K562 (cell line): Measurements from ENCODE around the gene TRANK1. TPM values are rescaled to one million over a fixed set of nuclear protein-coding genes. Genes with fewer than 3 reads are reported as not detected.
A peak's percentile ranks its signal among the peaks of the same experiment; 100 is the strongest.

ENCODE experiments used
- BACH1 ChIP-seq: fragments of 200-800 bp; sonication (Bioruptor generic); IDR thresholded peaks from 2 replicates; pipeline ENCODE4 v1.6.1; 2016; ENCODE audit warnings: missing genetic modification characterization, missing compliant biosample characterization
- KDM1A ChIP-seq, 2 experiments: fragments of 450-650 bp; IDR thresholded peaks; 2 replicates each; pipeline ENCODE4 v1.6.1; 2016; ENCODE audit warnings: mild to moderate bottlenecking in 2 of 2
- MAFG ChIP-seq: fragments of 450-650 bp; conservative IDR thresholded peaks from 2 replicates; pipeline ENCODE4 v1.6.1; 2016; ENCODE audit warnings: missing genetic modification characterization, missing compliant biosample characterization
- NFRKB ChIP-seq: fragments of 450-650 bp; IDR thresholded peaks from 2 replicates; pipeline ENCODE4 v1.6.1; 2016; ENCODE audit warnings: low read depth
- SUPT5H ChIP-seq: fragments of 450-650 bp; IDR thresholded peaks from 2 replicates; pipeline ENCODE4 v1.6.1; 2016
- ZBTB1 ChIP-seq: sonication (generic); formaldehyde crosslinking; IDR thresholded peaks from 2 replicates; pipeline ENCODE4 v1.8.1; 2023; ENCODE audit warnings: missing genetic modification reagents, low read depth, mild to moderate bottlenecking, borderline replicate concordance
- ZNF174 ChIP-seq: fragments of 250-450 bp; sonication (Bioruptor Pico); IDR thresholded peaks from 2 replicates; pipeline ENCODE4 v1.4.0; 2020; ENCODE audit warnings: mild to moderate bottlenecking
- ZSCAN32 ChIP-seq: fragments of 450-650 bp; formaldehyde crosslinking; IDR thresholded peaks from 2 replicates; pipeline ENCODE4 v1.4.0; 2020; ENCODE audit warnings: mild to moderate bottlenecking, moderate library complexity
- polyA plus RNA-seq, 8 experiments: library from polyadenylated mRNA; depleted of rRNA in 4 of 8; stranded (reverse) in 5 of 8; unstranded in 3 of 8; fragments of >200 nt; fragmentation: Nextera tagmentation in 2 of 8; fragmentation: Illumina TruSeq in 1 of 8; extraction: Ambion mirVana in 2 of 8; extraction: Trizol in 1 of 8; gene quantifications; 2 replicates each; pipeline versions ENCODE4 v1.2.1 to v1.2.3, GENCODE V29; 2011 to 2014; ENCODE audit warnings: inconsistent platforms in 1 of 8, missing spikeins in 1 of 8
- total RNA-seq, 7 experiments: library from RNA; depleted of rRNA in 6 of 7; stranded (reverse); fragments of >200 nt in 6 of 7; fragmentation: Illumina TruSeq in 2 of 7; extraction: Trizol in 2 of 7; gene quantifications; 2 replicates each; pipeline versions ENCODE4 v1.2.1 to v1.2.3, GENCODE V29; 2011 to 2021; ENCODE audit warnings: low replicate concordance in 1 of 7
- TF ChIP-seq, protein P1 (sequence below): fragments of 450-650 bp; conservative IDR thresholded peaks from 2 replicates; pipeline ENCODE4 v1.6.1; 2016; ENCODE audit warnings: missing genetic modification characterization, low read depth, mild to moderate bottlenecking, control low read depth, missing compliant biosample characterization
- TF ChIP-seq, protein P2 (sequence below): fragments of 450-650 bp; IDR thresholded peaks from 2 replicates; pipeline ENCODE4 v1.6.1; 2017; ENCODE audit warnings: antibody characterized with exemption, mild to moderate bottlenecking
- TF ChIP-seq, protein P3 (sequence below): fragments of 450-650 bp; formaldehyde crosslinking; IDR thresholded peaks from 2 replicates; pipeline ENCODE4 v1.4.0; 2020; ENCODE audit warnings: mild to moderate bottlenecking, mixed read lengths
- TF ChIP-seq, protein P4 (sequence below): fragments of 450-650 bp; formaldehyde crosslinking; IDR thresholded peaks from 2 replicates; pipeline ENCODE4 v1.4.0; 2022; ENCODE audit warnings: mild to moderate bottlenecking, moderate library complexity

TRANK1 gene
- total and polyA plus RNA-seq, 9 of the 15 experiments (the other 6 are each of a cell fraction or from before 2014, with no cell fraction given), result 0.41 to 5.3 (median 2.1) TPM

DNA sequence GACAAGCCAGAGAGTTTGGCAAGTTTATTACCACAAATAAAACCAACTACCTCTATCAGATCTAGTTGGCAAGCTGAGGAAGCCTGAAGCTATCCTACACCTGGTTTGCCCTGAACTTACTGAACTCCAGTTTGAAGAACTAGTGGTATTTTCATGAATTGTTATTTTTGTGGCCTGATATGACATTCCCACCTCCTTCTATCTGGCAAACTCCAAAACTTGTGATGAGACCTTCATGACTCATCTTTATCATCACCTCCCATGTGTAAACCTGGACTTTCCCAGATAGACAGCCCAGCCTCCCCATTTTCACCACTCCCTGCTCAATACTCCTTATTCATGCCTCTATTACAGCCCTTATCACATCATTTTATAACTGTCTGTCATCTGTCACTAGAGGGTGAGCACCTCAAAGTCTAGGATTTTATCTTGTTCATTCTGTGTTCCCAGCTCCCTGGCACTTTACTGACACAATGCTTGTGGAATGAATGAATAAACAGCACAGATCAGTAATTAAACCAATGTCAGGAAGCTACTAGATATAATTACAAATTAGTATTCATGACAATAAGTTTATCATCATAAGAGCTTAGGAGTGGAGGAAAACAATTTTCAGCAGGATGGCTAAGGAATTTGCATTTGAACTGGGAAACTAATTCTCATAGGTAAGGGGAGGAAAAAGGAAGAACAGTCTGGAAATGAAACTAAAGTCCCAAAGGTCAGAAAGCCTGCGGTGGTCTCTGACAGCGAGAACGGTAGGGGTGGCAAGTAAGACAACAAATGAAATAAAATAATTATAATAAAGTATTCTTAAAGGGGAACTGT is 13.2 kb upstream of the TRANK1 start (continued):
- TF ChIP-seq, protein P1, sequence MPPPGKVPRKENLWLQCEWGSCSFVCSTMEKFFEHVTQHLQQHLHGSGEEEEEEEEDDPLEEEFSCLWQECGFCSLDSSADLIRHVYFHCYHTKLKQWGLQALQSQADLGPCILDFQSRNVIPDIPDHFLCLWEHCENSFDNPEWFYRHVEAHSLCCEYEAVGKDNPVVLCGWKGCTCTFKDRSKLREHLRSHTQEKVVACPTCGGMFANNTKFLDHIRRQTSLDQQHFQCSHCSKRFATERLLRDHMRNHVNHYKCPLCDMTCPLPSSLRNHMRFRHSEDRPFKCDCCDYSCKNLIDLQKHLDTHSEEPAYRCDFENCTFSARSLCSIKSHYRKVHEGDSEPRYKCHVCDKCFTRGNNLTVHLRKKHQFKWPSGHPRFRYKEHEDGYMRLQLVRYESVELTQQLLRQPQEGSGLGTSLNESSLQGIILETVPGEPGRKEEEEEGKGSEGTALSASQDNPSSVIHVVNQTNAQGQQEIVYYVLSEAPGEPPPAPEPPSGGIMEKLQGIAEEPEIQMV, result no peak
- TF ChIP-seq SUPT5H, result no peak
- TF ChIP-seq, protein P2, sequence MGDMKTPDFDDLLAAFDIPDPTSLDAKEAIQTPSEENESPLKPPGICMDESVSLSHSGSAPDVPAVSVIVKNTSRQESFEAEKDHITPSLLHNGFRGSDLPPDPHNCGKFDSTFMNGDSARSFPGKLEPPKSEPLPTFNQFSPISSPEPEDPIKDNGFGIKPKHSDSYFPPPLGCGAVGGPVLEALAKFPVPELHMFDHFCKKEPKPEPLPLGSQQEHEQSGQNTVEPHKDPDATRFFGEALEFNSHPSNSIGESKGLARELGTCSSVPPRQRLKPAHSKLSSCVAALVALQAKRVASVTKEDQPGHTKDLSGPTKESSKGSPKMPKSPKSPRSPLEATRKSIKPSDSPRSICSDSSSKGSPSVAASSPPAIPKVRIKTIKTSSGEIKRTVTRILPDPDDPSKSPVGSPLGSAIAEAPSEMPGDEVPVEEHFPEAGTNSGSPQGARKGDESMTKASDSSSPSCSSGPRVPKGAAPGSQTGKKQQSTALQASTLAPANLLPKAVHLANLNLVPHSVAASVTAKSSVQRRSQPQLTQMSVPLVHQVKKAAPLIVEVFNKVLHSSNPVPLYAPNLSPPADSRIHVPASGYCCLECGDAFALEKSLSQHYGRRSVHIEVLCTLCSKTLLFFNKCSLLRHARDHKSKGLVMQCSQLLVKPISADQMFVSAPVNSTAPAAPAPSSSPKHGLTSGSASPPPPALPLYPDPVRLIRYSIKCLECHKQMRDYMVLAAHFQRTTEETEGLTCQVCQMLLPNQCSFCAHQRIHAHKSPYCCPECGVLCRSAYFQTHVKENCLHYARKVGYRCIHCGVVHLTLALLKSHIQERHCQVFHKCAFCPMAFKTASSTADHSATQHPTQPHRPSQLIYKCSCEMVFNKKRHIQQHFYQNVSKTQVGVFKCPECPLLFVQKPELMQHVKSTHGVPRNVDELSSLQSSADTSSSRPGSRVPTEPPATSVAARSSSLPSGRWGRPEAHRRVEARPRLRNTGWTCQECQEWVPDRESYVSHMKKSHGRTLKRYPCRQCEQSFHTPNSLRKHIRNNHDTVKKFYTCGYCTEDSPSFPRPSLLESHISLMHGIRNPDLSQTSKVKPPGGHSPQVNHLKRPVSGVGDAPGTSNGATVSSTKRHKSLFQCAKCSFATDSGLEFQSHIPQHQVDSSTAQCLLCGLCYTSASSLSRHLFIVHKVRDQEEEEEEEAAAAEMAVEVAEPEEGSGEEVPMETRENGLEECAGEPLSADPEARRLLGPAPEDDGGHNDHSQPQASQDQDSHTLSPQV, result no peak
- TF ChIP-seq ZSCAN32, result no peak
- TF ChIP-seq NFRKB, result peak; percentile 70
- TF ChIP-seq MAFG (tag), result peak; percentile 90
- TF ChIP-seq, protein P3, sequence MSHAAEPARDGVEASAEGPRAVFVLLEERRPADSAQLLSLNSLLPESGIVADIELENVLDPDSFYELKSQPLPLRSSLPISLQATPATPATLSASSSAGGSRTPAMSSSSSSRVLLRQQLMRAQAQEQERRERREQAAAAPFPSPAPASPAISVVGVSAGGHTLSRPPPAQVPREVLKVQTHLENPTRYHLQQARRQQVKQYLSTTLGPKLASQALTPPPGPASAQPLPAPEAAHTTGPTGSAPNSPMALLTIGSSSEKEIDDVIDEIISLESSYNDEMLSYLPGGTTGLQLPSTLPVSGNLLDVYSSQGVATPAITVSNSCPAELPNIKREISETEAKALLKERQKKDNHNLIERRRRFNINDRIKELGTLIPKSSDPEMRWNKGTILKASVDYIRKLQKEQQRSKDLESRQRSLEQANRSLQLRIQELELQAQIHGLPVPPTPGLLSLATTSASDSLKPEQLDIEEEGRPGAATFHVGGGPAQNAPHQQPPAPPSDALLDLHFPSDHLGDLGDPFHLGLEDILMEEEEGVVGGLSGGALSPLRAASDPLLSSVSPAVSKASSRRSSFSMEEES, result no peak
- TF ChIP-seq ZNF174 (CRISPR knock-in tag), result no peak
- no peak for TF ChIP-seq BACH1 (tag)
- TF ChIP-seq, protein P4, sequence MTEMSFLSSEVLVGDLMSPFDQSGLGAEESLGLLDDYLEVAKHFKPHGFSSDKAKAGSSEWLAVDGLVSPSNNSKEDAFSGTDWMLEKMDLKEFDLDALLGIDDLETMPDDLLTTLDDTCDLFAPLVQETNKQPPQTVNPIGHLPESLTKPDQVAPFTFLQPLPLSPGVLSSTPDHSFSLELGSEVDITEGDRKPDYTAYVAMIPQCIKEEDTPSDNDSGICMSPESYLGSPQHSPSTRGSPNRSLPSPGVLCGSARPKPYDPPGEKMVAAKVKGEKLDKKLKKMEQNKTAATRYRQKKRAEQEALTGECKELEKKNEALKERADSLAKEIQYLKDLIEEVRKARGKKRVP (CRISPR knock-in tag), result peak; percentile 50; the same call in 1 of the 2 replicates
- peak; percentile 98 for TF ChIP-seq KDM1A (IDR thresholded peaks at IDR 0.05)
- TF ChIP-seq ZBTB1, result no peak
